ENCODE measurements around the gene B4GALNT2.

GRCh38 chr17:49214676-49215360 is 82.2 kb downstream of the B4GALNT2 start:
- TF ChIP-seq CTCF (IDR thresholded peaks at IDR 0.05) (no peak), POLR2A (IDR thresholded peaks at IDR 0.05) (no peak)

All from thyroid gland (tissue), 4 donors.